ENCODE measurements around the gene UBE2L3. TPM values are rescaled to one million over a fixed set of nuclear protein-coding genes. Genes with fewer than 3 reads are reported as not detected.
"Not testable (repeated sequence)": the region's sequence is repeated elsewhere in the genome, so short reads cannot be mapped to it uniquely, and the experiment has no call there.

The UBE2L3 gene
- polyA plus RNA-seq, 4 donors, result 54.0 to 82.1 (median 64.7) TPM

DNA sequence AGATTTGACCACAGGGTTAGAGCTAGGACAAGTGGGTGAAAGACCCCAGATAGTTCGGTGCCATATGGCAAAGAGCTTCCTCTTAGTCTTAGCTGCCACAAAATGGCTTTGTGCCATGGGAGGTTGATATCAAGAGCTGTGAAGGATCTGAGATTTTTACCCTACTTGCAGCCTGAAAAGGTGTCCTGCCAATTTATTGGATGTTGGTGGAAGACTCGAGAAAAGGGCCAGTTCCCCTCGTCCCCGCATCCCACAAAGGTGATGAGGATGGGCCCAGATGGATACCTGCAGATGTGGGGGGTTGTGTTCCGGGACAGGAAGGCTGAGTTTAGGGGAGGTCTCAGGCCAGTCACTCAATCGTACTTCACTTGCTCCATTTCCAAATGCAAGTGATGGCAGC lies 35.1 kb downstream of the UBE2L3 start:
- H3K27ac ChIP-seq (ENCODE audit: low read depth in 1 of 3, low read length in 2 of 3), result no peak overlapping the region
- H3K4me1 ChIP-seq (ENCODE audit: control insufficient read depth in 3 of 3, insufficient read depth in 2 of 3, low read depth in 1 of 3, low read length in 2 of 3), result peaks cover 0 to 2% (median 0%) of the 10 kb centered on the region in 3 donors
- FAIRE-seq (no peak), DNase-seq (no peak)
- WGBS, 3 donors, result 90 to 95% (median 91%) methylated on average over 6 of the region's 6 CpGs
- no peaks in the 10 kb centered on the region for H3K9me3 ChIP-seq (ENCODE audit: control insufficient read depth in 2 of 2, insufficient read depth in 1 of 2, low read depth in 1 of 2, low read length in 1 of 2)
- H3K27me3 ChIP-seq (ENCODE audit: control insufficient read depth in 3 of 3, insufficient read depth in 3 of 3, low read length in 3 of 3), result no peaks in the 10 kb centered on the region
- peaks cover 0 to 54% (median 0%) of the 10 kb centered on the region in 3 donors for H3K36me3 ChIP-seq (ENCODE audit: control insufficient read depth in 3 of 3, insufficient read depth in 2 of 3, low read depth in 1 of 3, low read length in 3 of 3)
- H3K4me3 ChIP-seq (ENCODE audit: low read depth in 1 of 3, low read length in 3 of 3), result no peak overlapping the region

- no peak for DNase-seq
- Histone ChIP-seq H3K36me3 (ENCODE audit: control insufficient read depth in 3 of 3, insufficient read depth in 2 of 3, low read depth in 1 of 3, low read length in 3 of 3) (peaks cover 0 to 51% (median 0%) of the 10 kb centered on the region in 3 donors), H3K9me3 (ENCODE audit: control insufficient read depth in 2 of 2, insufficient read depth in 1 of 2, low read depth in 1 of 2, low read length in 1 of 2) (no peaks in the 10 kb centered on the region), H3K4me1 (ENCODE audit: control insufficient read depth in 3 of 3, insufficient read depth in 2 of 3, low read depth in 1 of 3, low read length in 2 of 3) (peaks cover 0 to 2% (median 0%) of the 10 kb centered on the region in 3 donors), H3K27ac (ENCODE audit: low read depth in 1 of 3, low read length in 2 of 3) (no peak overlapping the region), H3K27me3 (ENCODE audit: control insufficient read depth in 3 of 3, insufficient read depth in 3 of 3, low read length in 3 of 3) (no peaks in the 10 kb centered on the region), H3K4me3 (ENCODE audit: low read depth in 1 of 3, low read length in 3 of 3) (no peak overlapping the region)
- FAIRE-seq, result no peak
- 87 to 90% (median 90%) methylated on average over 9 of the region's 9 CpGs for WGBS, 3 donors
These were observed 36.5 kb downstream of the UBE2L3 start for GRCh38 chr22:21603973-21604372.

DNA sequence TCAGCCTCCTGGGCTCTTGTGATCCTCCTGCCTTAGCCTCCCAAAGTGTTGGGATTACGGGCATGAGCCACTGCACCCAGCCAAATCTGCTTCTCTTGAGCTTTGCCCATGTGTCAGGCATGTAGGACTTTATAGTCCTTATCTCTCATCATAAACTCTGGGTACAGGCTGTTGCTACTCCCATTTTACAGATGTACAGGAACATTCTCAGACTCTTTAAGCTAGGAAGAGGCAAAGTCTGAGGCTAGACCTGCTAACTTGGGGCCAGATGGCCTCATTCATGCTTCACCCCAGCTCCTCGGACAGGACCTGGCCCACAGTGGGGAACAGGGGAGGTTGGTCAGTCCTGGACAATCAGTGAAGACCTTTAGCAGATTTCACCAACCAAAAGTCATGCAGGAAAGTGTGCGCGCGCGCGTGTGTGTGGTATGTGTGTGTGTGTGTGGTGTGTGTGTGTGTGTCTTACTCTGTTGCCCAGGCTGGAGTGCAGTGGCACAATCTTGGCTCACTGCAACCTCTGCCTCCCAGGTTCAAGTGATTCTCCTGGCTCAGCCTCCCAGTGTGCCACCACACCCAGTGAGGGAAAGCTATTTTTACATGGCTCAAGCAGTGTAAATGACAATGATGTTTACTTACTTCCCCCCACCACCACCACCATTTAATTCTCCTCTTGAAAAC lies 38.5 kb downstream of the UBE2L3 start:
- peaks cover 0 to 2% (median 0%) of the 10 kb centered on the region in 3 donors for H3K4me1 ChIP-seq (ENCODE audit: control insufficient read depth in 3 of 3, insufficient read depth in 2 of 3, low read depth in 1 of 3, low read length in 2 of 3)
- 92 to 97% (median 97%) methylated on average over 7 of the region's 7 CpGs for WGBS, 3 donors
- H3K27me3 ChIP-seq (ENCODE audit: control insufficient read depth in 3 of 3, insufficient read depth in 3 of 3, low read length in 3 of 3), result no peaks in the 10 kb centered on the region
- FAIRE-seq (no peak), DNase-seq (peak in 1 of 2 donors; percentile 42)
- no peak overlapping the region for H3K4me3 ChIP-seq (ENCODE audit: low read depth in 1 of 3, low read length in 3 of 3)
- no peak overlapping the region for H3K27ac ChIP-seq (ENCODE audit: low read depth in 1 of 3, low read length in 2 of 3)
- H3K36me3 ChIP-seq (ENCODE audit: control insufficient read depth in 3 of 3, insufficient read depth in 2 of 3, low read depth in 1 of 3, low read length in 3 of 3), result peaks cover under 1 to 47% (median 2%) of the 10 kb centered on the region in 3 donors
- H3K9me3 ChIP-seq (ENCODE audit: control insufficient read depth in 2 of 2, insufficient read depth in 1 of 2, low read depth in 1 of 2, low read length in 1 of 2), result no peaks in the 10 kb centered on the region

DNA sequence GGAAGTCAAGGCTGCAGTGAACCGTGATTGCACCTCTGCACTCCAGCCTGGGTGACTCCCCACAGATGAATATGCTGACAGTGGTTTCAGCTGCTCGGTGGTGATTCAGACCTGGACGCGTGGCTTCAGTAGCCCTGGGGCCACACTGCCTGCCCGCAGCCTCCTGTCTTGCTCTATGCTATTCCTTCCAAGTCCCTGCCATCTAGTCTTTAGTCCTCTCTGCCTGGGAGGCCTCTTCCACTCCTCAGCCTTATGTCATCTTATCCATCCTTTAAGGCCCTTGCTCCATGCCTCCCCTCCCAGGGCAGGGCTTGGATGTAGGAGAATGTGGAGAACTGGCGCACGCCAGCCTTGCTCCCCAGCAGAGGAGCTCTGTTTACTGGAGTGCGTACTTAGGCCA lies 39.3 kb downstream of the UBE2L3 start:
- Histone ChIP-seq H3K27ac (ENCODE audit: low read depth in 1 of 3, low read length in 2 of 3) (no peak overlapping the region), H3K4me3 (ENCODE audit: low read depth in 1 of 3, low read length in 3 of 3) (no peak overlapping the region), H3K27me3 (ENCODE audit: control insufficient read depth in 3 of 3, insufficient read depth in 3 of 3, low read length in 3 of 3) (no peaks in the 10 kb centered on the region), H3K4me1 (ENCODE audit: control insufficient read depth in 3 of 3, insufficient read depth in 2 of 3, low read depth in 1 of 3, low read length in 2 of 3) (peaks cover 0 to 2% (median 0%) of the 10 kb centered on the region in 3 donors), H3K36me3 (ENCODE audit: control insufficient read depth in 3 of 3, insufficient read depth in 2 of 3, low read depth in 1 of 3, low read length in 3 of 3) (peaks cover 5 to 53% (median 8%) of the 10 kb centered on the region in 3 donors), H3K9me3 (ENCODE audit: control insufficient read depth in 2 of 2, insufficient read depth in 1 of 2, low read depth in 1 of 2, low read length in 1 of 2) (no peaks in the 10 kb centered on the region)
- DNase-seq (no peak), FAIRE-seq (no peak)
- 91 to 99% (median 95%) methylated on average over 8 of the region's 8 CpGs for WGBS, 3 donors

DNA sequence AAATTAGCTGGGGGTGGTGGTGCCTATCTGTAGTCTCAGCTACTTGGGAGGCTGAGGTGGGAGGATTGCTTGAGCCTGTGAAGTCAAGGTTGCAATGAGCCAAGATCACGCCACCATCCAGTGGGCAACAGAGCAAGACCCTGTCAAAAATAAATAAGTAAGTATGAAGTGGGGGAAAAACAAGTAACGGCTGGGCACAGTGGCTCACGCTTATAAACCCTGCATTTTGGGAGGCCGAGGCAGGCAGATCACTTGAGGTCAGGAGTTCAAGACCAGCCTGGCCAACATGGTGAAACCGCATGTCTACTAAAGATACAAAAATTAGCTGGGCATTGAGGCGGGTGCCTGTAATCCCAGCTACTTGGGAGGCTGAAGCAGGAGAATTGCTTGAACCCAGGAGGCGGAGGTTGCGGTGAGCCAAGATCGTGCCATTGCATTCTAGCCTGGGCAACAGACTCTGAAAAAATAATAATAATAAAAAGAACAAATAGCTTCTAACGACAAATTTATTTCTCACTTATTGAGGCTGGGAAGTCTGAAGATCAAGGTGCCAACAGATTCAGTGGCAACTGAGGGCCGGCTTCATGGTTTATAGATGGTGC lies 42.1 kb downstream of the UBE2L3 start:
- H3K9me3 ChIP-seq (ENCODE audit: control insufficient read depth in 2 of 2, insufficient read depth in 1 of 2, low read depth in 1 of 2, low read length in 1 of 2); H3K4me3 ChIP-seq (ENCODE audit: low read depth in 1 of 3, low read length in 3 of 3); H3K27ac ChIP-seq (ENCODE audit: low read depth in 1 of 3, low read length in 2 of 3); H3K27me3 ChIP-seq (ENCODE audit: control insufficient read depth in 3 of 3, insufficient read depth in 3 of 3, low read length in 3 of 3); FAIRE-seq; DNase-seq; H3K4me1 ChIP-seq (ENCODE audit: control insufficient read depth in 3 of 3, insufficient read depth in 2 of 3, low read depth in 1 of 3, low read length in 2 of 3): not testable (repeated sequence)
- peaks cover 12 to 60% (median 15%) of the 10 kb centered on the region in 3 donors for H3K36me3 ChIP-seq (ENCODE audit: control insufficient read depth in 3 of 3, insufficient read depth in 2 of 3, low read depth in 1 of 3, low read length in 3 of 3)
- WGBS, 3 donors, result 94 to 97% (median 96%) methylated on average over 11 of the region's 11 CpGs

DNA sequence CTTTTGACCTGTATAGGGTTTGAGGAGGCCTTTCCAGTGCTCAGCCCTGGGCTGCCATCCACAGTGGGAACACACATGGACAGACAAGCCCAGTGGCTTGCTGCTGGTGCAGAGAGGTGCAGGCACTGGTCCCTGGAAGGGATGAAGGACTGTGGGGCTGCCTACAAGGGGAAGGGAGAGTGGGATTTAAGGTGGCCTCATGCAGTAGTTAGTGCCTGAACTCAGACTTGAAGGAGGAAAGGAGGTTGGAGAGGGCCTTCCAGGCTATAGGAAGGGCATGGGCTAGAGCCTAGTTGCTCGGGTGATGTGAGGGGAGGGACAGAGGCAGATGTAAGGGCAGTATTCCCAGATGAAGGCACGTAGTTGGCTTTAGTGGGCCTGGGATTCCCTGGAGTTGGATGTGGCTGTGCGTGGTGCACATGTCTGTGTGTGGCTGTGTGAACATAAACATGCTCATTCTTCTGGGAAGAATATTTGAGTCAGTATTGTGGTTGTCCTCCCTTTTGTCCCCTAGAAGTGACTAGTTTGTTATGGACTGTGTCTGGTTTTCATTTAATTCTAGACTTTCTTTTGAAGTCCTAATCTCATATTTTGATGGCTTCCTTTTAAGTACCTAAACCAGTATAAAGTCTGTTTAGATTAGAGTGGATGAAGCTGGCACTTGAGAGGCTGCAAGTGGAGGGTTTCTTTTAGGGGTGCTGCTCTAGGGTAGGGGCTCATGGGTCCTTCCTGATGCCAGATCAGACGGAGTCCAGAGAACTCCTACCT lies 43.9 kb downstream of the UBE2L3 start:
- DNase-seq (no peak), FAIRE-seq (no peak)
- WGBS, 3 donors, result 86 to 91% (median 90%) methylated on average over 4 of the region's 4 CpGs
- H3K4me1 ChIP-seq (ENCODE audit: control insufficient read depth in 3 of 3, insufficient read depth in 2 of 3, low read depth in 1 of 3, low read length in 2 of 3), result no peaks in the 10 kb centered on the region
- no peaks in the 10 kb centered on the region for H3K27me3 ChIP-seq (ENCODE audit: control insufficient read depth in 3 of 3, insufficient read depth in 3 of 3, low read length in 3 of 3)
- no peak overlapping the region for H3K27ac ChIP-seq (ENCODE audit: low read depth in 1 of 3, low read length in 2 of 3)
- no peaks in the 10 kb centered on the region for H3K9me3 ChIP-seq (ENCODE audit: control insufficient read depth in 2 of 2, insufficient read depth in 1 of 2, low read depth in 1 of 2, low read length in 1 of 2)
- H3K36me3 ChIP-seq (ENCODE audit: control insufficient read depth in 3 of 3, insufficient read depth in 2 of 3, low read depth in 1 of 3, low read length in 3 of 3), result peaks cover 12 to 55% (median 15%) of the 10 kb centered on the region in 3 donors
- H3K4me3 ChIP-seq (ENCODE audit: low read depth in 1 of 3, low read length in 3 of 3), result no peak overlapping the region

DNA sequence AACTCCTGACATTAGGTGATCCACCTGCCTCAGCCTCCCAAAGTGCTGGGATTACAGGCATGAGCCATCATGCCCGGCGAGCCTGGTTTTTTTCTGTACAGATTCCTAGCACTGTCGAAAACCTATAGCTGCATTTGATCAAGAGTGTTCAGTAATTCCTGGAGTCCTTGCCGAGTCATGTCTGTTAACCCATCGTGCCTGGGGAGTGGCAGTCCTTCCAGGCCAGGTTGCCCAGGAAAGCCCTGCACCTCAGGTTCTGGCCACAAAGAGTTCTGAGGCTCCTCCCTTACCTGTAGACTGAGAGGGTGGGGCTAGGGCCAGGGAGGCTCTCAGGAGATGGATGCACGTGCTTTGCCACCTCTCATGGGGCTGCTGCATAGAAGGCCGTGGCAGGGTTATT lies 45.3 kb downstream of the UBE2L3 start:
- DNase-seq (no peak), FAIRE-seq (no peak)
- Histone ChIP-seq H3K36me3 (ENCODE audit: control insufficient read depth in 3 of 3, insufficient read depth in 2 of 3, low read depth in 1 of 3, low read length in 3 of 3) (peaks cover 12 to 45% (median 15%) of the 10 kb centered on the region in 3 donors), H3K27ac (ENCODE audit: low read depth in 1 of 3, low read length in 2 of 3) (no peak overlapping the region), H3K27me3 (ENCODE audit: control insufficient read depth in 3 of 3, insufficient read depth in 3 of 3, low read length in 3 of 3) (no peaks in the 10 kb centered on the region), H3K9me3 (ENCODE audit: control insufficient read depth in 2 of 2, insufficient read depth in 1 of 2, low read depth in 1 of 2, low read length in 1 of 2) (no peaks in the 10 kb centered on the region), H3K4me1 (ENCODE audit: control insufficient read depth in 3 of 3, insufficient read depth in 2 of 3, low read depth in 1 of 3, low read length in 2 of 3) (no peaks in the 10 kb centered on the region), H3K4me3 (ENCODE audit: low read depth in 1 of 3, low read length in 3 of 3) (no peak overlapping the region)
- WGBS, 3 donors, result 79 to 90% (median 85%) methylated on average over 7 of the region's 7 CpGs

GRCh38 chr22:21613553-21614233 lies 46.2 kb downstream of the UBE2L3 start:
- Histone ChIP-seq H3K36me3 (ENCODE audit: control insufficient read depth in 3 of 3, insufficient read depth in 2 of 3, low read depth in 1 of 3, low read length in 3 of 3) (peaks cover 12 to 52% (median 15%) of the 10 kb centered on the region in 3 donors), H3K27ac (ENCODE audit: low read depth in 1 of 3, low read length in 2 of 3) (no peak overlapping the region), H3K4me1 (ENCODE audit: control insufficient read depth in 3 of 3, insufficient read depth in 2 of 3, low read depth in 1 of 3, low read length in 2 of 3) (no peaks in the 10 kb centered on the region), H3K27me3 (ENCODE audit: control insufficient read depth in 3 of 3, insufficient read depth in 3 of 3, low read length in 3 of 3) (no peaks in the 10 kb centered on the region), H3K4me3 (ENCODE audit: low read depth in 1 of 3, low read length in 3 of 3) (no peak overlapping the region), H3K9me3 (ENCODE audit: control insufficient read depth in 2 of 2, insufficient read depth in 1 of 2, low read depth in 1 of 2, low read length in 1 of 2) (no peaks in the 10 kb centered on the region)
- 81 to 92% (median 88%) methylated on average over 4 of the region's 4 CpGs for WGBS, 3 donors
- FAIRE-seq (no peak), DNase-seq (no peak)

All from small intestine (tissue), 7 donors.